IPS-18c (cell line): ENCODE data around the gene HOXD4.

ENCODE experiments used
- H3K4me3 ChIP-seq: 2 replicates; pipeline ENCODE4 v1.7.0; 2013; ENCODE audit warnings: low read depth, mild to moderate bottlenecking, low read length, moderate library complexity; ENCODE audit not compliant: insufficient read depth
- H3K9me3 ChIP-seq: one replicate; pipeline ENCODE4 v1.6.1; 2013; ENCODE audit warnings: mild to moderate bottlenecking, low read length, moderate library complexity; ENCODE audit not compliant: control insufficient read depth, insufficient read depth

Gene HOXD4

GRCh38 chr2:176111846-176112374, 39.4 kb upstream of the HOXD4 start:
- no peak overlapping the region for H3K4me3 ChIP-seq
- no peaks in the 10 kb centered on the region for H3K9me3 ChIP-seq

GRCh38 chr2:176112375-176113302, 38.7 kb upstream of the HOXD4 start:
- Histone ChIP-seq H3K9me3 (no peaks in the 10 kb centered on the region), H3K4me3 (no peak overlapping the region)

- Histone ChIP-seq H3K4me3 (no peak overlapping the region), H3K9me3 (no peaks in the 10 kb centered on the region)
These were observed 37.0 kb upstream of the HOXD4 start for GRCh38 chr2:176114120-176114929.

GRCh38 chr2:176114930-176115625, 36.3 kb upstream of the HOXD4 start:
- H3K9me3 ChIP-seq, result no peaks in the 10 kb centered on the region
- no peak overlapping the region for H3K4me3 ChIP-seq

GRCh38 chr2:176115883-176116813, 35.2 kb upstream of the HOXD4 start, which contains the start of gene HOXD10:
HOXD10 (plus strand) TSS chr2:176116778; CDS start chr2:176116834, 56 bp downstream.
- no peaks in the 10 kb centered on the region for H3K9me3 ChIP-seq
- peak within 1 kb of the TSS; percentile 29; the same call in 1 of the 2 replicates for H3K4me3 ChIP-seq

GRCh38 chr2:176117162-176117822, 34.1 kb upstream of the HOXD4 start:
- Histone ChIP-seq H3K9me3 (no peaks in the 10 kb centered on the region), H3K4me3 (no peak overlapping the region)

- Histone ChIP-seq H3K4me3 (no peak overlapping the region), H3K9me3 (no peaks in the 10 kb centered on the region)
These were observed 33.5 kb upstream of the HOXD4 start for GRCh38 chr2:176117823-176118371.

GRCh38 chr2:176118601-176119339, 32.6 kb upstream of the HOXD4 start:
- Histone ChIP-seq H3K9me3 (no peaks in the 10 kb centered on the region), H3K4me3 (no peak overlapping the region)

GRCh38 chr2:176120364-176121189, 30.8 kb upstream of the HOXD4 start:
- H3K4me3 ChIP-seq, result no peak overlapping the region

GRCh38 chr2:176121190-176122051, 29.9 kb upstream of the HOXD4 start:
- Histone ChIP-seq H3K4me3 (no peak overlapping the region), H3K9me3 (no peaks in the 10 kb centered on the region)

More at GRCh38 chr2:176120364-176121189, 30.8 kb upstream of the HOXD4 start:
- H3K9me3 ChIP-seq, result no peaks in the 10 kb centered on the region

- Histone ChIP-seq H3K4me3 (peak overlapping the region; percentile 4; the same call in 1 of the 2 replicates), H3K9me3 (no peaks in the 10 kb centered on the region)
These were observed 29.2 kb upstream of the HOXD4 start for GRCh38 chr2:176122052-176122682.

GRCh38 chr2:176122683-176123410, 28.5 kb upstream of the HOXD4 start, which contains the start of gene HOXD9:
HOXD9 (plus strand) TSS chr2:176122719; CDS start chr2:176122769, 50 bp downstream.
- H3K4me3 ChIP-seq, result peak within 1 kb of the TSS; percentile 15; the same call in 1 of the 2 replicates
- H3K9me3 ChIP-seq, result no peaks in the 10 kb centered on the region
